GM21529 (cell line): Measurements from ENCODE around the gene CASK.

Experiments used
- ATAC-seq: cut with Tn5 transposase; IDR thresholded peaks from one replicate; pipeline ENCODE4 v1.9.1; 2021; ENCODE audit not compliant: unreplicated experiment

Gene CASK

DNA sequence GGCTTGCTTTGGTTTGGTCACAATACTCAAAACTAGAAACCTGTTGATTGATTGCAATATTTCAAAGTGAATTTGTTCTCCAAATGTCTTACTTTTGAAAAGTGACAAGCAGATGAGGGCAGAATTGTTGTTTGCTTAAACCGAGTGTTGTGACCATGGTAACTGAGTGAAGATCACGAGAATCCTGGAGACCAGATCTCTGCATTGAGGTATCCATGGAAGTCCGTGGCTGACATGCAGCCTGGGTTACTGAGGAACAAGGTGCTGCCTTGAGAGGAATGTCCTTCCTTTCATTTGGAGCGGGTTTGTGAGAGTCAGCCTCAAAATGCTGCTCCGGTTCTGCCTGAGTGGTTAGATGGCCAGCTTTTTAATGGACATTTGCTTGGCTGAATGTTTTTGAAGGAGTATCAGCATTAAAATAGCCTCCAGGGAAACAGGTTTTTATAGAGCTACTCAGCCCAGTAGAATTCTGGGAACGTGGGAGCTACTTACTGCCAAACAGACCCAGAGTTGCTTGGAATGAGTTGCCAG, 444.9 kb downstream of the CASK start:
- no peak for ATAC-seq

DNA sequence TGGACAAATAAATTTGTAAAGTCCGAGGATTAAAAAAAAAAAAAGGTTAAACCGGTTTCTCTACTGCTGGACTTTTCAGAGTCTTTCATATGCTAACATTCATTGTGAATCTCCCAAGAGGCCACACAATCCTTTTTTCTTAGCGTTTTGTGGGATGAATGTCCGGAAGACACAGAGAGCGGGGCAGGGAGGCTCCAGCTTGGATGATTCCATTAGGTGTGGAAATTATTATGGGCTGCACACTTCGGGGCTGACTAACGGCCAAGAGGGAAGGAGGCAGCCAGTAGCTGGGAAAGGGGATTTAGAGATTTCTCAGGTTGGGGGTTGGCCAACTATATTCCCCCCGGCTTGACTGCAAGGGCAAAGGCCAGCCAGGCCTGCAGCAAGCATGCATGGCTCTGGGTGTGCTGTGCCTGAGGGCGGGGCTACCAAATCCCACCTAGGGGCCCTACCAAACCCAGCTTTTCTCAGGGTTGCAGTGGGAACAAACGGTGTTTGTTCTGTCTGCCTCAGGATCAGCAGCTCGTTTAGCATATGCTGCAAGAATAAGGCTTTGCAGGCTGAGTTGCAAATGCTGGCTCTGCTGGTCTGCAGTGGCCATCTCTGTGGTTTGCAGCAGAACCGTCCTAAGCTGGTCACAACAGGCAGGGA, 447.6 kb downstream of the CASK start:
- no peak for ATAC-seq

DNA sequence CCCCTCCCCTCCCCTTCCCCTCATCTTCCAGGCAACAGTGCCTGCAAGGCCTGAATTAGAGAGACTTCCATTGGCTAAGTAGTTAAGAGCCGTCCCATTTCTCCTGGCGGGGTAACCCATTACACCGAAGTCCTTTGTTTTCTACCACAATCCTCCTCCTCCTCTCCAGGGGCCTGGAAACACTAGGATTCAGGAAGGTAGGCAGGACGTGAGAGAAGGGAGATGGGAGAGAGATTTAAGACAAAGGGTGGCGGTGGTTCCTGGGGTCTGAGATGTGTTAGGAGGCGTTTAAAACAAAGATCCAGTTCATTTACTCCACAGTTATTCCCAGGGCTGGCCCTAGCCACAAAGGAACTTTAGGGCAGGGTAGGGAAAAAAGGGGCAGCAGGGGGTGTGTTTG, 448.2 kb downstream of the CASK start:
- ATAC-seq: no peak

DNA sequence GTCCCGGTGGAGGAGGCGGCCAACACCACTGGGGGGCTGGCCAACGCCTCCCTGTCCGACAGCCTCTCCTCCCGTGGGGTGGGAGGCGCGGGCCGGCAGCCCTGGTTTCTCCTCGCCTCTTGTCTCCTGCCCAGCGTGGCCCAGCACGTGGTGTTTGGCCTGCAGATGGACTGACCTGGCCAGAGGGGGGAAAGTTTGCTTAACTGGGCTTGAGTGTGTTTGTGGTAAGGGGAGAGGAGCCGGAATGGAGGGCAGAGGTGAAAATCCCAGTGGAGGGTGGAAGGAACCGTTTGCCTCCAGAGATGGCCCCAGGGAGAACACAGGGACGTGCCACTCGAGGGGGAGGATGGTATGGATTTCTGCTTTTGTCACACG, 448.6 kb downstream of the CASK start:
- no peak for ATAC-seq

DNA sequence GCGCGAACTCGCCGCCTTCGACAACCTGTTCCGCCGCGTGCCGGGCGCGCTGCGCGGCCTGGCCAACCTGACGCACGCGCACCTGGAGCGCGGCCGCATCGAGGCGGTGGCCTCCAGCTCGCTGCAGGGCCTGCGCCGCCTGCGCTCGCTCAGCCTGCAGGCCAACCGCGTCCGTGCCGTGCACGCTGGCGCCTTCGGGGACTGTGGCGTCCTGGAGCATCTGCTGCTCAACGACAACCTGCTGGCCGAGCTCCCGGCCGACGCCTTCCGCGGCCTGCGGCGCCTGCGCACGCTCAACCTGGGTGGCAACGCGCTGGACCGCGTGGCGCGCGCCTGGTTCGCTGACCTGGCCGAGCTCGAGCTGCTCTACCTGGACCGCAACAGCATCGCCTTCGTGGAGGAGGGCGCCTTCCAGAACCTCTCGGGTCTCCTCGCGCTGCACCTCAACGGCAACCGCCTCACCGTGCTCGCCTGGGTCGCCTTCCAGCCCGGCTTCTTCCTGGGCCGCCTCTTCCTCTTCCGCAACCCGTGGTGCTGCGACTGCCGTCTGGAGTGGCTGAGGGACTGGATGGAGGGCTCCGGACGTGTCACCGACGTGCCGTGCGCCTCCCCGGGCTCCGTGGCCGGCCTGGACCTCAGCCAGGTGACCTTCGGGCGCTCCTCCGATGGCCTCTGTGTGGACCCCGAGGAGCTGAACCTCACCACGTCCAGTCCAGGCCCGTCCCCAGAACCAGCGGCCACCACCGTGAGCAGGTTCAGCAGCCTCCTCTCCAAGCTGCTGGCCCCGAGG, 449.2 kb downstream of the CASK start:
- ATAC-seq: no peak

DNA sequence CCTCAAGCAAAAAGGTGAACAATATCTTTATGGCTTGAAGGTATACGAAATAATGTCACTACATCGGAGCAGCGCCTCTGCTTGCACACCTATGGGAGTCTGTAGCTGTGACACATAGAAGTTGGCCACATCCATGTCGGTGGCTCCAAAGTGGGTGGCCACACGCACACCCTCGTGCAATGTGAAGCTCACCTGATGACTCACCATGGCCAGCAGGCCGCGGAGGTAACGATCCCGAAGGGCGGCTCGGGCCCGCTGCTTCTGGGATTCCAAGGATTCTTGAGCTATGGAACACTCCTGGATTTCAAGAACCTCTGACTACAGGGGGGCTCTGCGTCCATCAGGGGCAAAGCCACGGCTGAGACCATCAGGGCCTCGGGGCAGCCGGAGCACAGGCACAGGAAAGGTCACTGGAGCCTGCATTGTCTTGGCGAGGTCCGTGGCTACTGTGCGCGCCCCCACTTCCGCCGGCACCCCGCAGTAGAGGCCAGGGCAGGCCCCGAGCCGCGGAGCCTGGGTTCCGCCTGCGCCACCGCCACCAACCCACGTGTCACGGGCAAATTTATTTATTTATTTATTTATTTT, 451.0 kb downstream of the CASK start:
- no peak for ATAC-seq

DNA sequence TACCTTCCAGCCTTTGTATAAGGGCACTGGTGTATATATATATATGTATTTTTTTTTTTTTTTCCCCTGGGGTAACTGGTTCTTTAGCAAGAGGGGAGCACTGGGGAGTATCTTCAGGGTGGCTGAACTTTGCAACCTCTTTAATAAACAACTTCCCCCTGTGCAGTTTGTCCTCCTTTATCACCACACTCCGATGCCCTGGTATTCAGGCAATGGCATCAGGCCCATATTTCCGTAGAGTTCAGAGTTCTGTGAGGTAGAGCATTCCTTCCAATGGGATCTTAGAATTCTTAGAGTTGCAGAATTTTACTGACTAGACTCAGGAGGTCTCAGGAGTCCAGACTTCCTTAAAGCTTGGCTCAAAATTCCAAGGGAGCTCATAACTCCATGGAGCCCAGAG, 451.6 kb downstream of the CASK start:
- ATAC-seq: no peak

DNA sequence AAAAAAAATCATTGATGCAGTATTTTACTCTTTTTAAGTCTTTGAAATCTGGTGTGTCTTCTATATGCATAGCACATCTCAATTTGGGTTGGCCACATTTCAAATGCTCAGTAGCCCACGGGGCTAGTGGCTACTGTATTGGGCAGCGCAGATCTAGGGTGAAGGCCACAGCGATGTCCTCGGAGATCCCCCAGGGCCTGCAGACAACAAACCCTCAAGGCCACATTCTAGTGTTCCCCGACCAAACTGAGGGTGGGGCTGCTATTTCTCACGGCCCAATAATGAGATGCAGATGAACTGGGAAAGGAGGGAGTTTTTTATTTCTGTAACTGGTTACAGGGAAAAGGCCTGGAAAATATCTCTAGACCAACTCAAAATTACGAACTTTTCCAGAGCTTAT, 452.6 kb downstream of the CASK start:
- no peak for ATAC-seq

DNA sequence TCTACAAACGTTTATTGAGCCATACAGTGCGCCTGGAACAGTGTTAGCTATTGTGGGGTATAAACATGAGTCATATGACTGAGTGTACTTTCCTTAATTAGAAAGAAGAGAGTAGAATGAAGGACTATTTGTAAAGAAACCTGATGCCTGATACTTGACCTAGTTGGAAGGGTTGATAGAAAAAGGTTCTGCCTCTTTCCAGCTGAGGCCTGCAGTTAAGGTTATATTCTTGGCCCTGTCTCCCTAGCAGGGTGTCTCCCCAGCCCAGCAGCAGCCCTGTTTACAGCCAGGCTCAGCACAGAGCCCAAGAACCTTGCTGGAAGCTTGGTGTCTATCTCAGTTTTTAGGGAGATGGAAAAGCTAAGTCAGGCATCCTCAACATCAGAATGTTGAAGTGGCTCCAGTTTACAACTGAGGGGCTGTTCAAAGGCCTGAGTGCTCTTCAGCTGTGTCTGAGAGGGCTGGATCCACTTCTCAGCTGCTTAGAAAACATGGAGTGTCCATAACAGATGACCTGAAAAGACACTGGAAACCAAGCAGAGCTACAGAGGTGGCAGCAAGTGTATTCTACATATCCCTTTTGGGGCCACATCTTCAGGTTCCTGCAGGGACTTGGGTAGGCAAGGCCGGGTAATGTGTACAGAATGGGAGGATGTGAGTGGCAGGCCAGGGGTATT, 454.6 kb downstream of the CASK start:
- ATAC-seq: no peak
